Nephron (organoid): ENCODE results near the gene CTIF.

Source experiments
- H3K27ac Mint-ChIP-seq, 3 experiments: 2 replicates each; pipeline ENCODE4 v1.8.0; 2020; ENCODE audit warnings: mixed read lengths in 3 of 3, mild to moderate bottlenecking in 2 of 3, moderate library complexity in 1 of 3
- H3K27me3 Mint-ChIP-seq: 2 replicates; pipeline ENCODE4 v1.8.0; 2021; ENCODE audit warnings: low read depth, mild to moderate bottlenecking, moderate library complexity, mixed read lengths
- H3K36me3 Mint-ChIP-seq: 2 replicates; pipeline ENCODE4 v1.8.0; 2020; ENCODE audit warnings: low read depth, mixed read lengths
- H3K4me1 Mint-ChIP-seq: 2 replicates; pipeline ENCODE4 v1.8.0; 2020; ENCODE audit warnings: mixed read lengths
- H3K4me3 Mint-ChIP-seq, 3 experiments: 2 replicates each; pipeline ENCODE4 v1.8.0; 2020; ENCODE audit warnings: mild to moderate bottlenecking in 3 of 3, mixed read lengths in 3 of 3, moderate library complexity in 2 of 3
- H3K9me3 Mint-ChIP-seq: 2 replicates; pipeline ENCODE4 v1.8.0; 2020; ENCODE audit warnings: mixed read lengths
- TF ChIP-seq, protein P1 (sequence below), 3 experiments: fragments of 200-600 bp; sonication (generic); IDR thresholded peaks; one replicate each; pipeline ENCODE4 v1.5.0; 2021; ENCODE audit warnings: antibody characterized with exemption in 3 of 3; ENCODE audit not compliant: unreplicated experiment in 3 of 3

The CTIF gene

DNA sequence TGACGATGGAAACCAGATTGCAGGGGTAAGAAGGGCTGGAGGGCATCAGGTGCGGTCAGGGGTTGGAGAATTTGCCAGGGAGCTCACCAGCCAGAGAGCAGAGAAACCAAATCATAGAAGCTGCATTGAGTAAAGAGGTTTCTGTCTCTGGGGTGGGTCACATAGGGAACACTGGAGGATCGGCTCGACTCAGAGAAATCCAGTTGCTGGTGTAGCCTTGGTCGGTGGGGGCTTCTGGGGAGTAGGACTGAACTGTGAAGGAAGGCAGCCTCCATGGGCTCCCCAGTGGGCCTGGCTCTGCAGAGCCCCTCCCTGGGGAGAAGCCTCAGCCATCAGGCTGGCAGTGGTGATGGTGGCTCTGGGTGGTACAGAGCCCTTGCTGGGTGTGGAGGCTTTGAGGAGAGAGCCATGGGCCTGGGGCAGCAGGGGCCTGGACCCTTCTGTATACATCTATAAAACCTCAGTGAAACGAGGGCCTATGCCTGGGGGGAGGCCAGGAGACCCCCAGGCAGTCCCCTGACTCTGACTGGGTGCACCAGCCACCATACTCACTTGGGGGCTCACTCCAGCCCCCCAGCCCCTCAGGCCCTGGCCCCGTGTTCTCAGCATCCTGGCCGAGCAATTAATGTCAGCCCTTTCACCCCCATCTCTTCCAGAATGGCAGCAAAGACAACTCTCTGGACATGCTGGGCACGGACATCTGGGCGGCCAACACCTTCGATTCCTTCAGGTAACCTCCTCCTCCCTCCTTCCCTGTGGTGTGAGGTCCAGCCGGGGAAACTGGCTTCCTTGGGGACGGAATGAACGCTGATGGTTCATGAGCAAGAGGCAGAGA lies 124.5 kb downstream of the CTIF start:
- Mint-ChIP-seq H3K36me3 (peaks cover 23% of the 10 kb centered on the region), H3K4me3 (no peak overlapping the region), H3K4me1 (peaks cover 26% of the 10 kb centered on the region), H3K9me3 (peaks cover 4% of the 10 kb centered on the region), H3K27me3 (peaks cover 4% of the 10 kb centered on the region), H3K27ac (peak overlapping the region in 2 of 3 experiments; percentile 78 to 88)
- TF ChIP-seq, protein P1, sequence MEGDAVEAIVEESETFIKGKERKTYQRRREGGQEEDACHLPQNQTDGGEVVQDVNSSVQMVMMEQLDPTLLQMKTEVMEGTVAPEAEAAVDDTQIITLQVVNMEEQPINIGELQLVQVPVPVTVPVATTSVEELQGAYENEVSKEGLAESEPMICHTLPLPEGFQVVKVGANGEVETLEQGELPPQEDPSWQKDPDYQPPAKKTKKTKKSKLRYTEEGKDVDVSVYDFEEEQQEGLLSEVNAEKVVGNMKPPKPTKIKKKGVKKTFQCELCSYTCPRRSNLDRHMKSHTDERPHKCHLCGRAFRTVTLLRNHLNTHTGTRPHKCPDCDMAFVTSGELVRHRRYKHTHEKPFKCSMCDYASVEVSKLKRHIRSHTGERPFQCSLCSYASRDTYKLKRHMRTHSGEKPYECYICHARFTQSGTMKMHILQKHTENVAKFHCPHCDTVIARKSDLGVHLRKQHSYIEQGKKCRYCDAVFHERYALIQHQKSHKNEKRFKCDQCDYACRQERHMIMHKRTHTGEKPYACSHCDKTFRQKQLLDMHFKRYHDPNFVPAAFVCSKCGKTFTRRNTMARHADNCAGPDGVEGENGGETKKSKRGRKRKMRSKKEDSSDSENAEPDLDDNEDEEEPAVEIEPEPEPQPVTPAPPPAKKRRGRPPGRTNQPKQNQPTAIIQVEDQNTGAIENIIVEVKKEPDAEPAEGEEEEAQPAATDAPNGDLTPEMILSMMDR (IDR thresholded peaks at IDR 0.05; ENCODE audit: unreplicated experiment in 3 of 3), result no peak

DNA sequence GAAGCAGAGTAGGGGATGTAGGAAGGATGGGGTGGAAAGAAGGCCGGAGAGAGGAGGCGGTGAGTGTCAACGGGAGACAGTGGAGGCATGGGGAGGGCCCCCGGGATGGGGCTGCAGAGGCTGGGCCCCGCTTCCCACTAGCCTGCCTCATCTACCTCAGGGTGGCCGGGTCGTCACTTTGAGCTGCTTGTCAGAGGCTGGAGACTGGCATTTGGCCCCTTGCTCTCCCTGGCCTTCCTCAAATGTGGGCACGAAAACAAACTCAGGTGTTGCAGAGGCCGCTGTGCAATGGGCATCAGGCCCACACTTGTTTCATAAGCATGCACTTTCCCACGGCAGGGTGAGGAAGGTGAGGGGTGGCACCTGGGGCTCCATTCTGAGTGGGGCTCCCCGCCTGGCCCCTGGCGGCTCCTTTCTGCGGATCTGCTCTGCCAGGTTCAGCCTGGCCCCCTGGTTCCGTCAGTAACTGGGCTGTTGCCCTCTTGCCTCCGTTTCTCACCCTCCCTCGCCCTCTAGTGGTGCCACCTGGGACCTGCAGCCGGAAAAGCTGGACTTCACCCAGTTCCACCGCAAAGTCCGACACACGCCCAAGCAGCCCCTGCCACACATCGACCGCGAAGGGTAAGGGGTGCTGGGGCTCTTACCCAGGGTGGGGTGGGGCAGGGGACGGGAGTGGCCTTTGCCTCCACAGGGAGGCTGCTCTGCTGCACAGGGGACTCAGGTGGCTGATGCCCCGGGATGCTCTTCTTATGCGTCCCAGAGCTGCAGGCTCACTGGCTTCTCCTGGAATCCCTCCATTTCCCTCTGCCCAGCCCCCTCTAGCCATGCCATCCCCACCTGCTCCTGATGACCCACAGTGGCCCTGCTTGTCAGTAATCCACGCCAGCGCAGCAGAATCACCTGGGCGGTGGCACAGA lies 125.4 kb downstream of the CTIF start:
- TF ChIP-seq, protein P1 (IDR thresholded peaks at IDR 0.05; ENCODE audit: unreplicated experiment in 3 of 3), result peak; percentile 59 to 79 (median 72)
- Mint-ChIP-seq H3K9me3 (peaks cover 4% of the 10 kb centered on the region), H3K4me1 (peaks cover 26% of the 10 kb centered on the region), H3K27me3 (peaks cover 4% of the 10 kb centered on the region), H3K36me3 (peaks cover 23% of the 10 kb centered on the region), H3K27ac (no peak overlapping the region), H3K4me3 (no peak overlapping the region)

DNA sequence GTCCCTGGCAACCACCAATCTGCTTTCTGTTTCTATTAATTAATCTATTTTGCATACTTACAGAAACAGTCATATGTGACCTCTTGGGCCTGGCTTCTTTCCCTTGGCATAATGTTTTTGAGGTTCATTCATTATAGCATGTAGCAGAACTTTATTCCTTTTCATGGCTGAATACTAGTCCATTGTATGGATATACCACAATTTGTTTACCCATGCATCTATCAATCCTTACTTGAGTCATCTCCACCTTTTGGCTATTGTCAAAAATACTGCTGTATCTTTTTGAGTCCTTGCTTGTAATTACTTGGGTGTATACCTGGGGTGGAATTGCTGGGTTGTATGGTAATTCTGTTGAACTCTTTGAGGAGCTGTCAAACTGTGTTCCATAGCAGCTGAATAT lies 126.8 kb downstream of the CTIF start:
- Mint-ChIP-seq H3K27ac (no peak overlapping the region), H3K4me3 (no peak overlapping the region), H3K9me3 (peaks cover 4% of the 10 kb centered on the region), H3K4me1 (peaks cover 23% of the 10 kb centered on the region), H3K27me3 (peaks cover 4% of the 10 kb centered on the region), H3K36me3 (peaks cover 32% of the 10 kb centered on the region)
- TF ChIP-seq, protein P1 (IDR thresholded peaks at IDR 0.05; ENCODE audit: unreplicated experiment in 3 of 3), result no peak

DNA sequence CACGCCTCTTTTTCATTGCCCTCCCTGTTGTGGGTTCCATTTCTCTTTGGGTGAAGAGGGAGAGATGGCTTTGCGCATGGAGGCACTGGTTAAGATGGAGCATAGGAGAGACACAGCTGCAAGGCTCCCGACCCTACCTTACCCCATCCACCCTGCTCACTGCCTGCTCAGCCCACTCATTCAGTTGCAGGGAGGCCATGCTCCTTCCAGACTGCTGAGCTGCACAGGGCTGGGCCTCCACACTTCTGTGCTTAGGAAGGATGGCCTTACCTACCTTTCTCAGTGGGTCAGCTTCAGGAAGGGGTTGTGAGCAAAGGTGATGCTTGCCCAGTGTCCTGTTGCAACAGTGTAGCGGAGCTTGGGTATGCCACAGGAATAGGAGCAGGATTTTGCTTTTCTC lies 127.8 kb downstream of the CTIF start:
- Mint-ChIP-seq H3K27ac (no peak overlapping the region), H3K9me3 (peaks cover 14% of the 10 kb centered on the region), H3K36me3 (peaks cover 41% of the 10 kb centered on the region), H3K4me3 (no peak overlapping the region), H3K4me1 (peaks cover 14% of the 10 kb centered on the region), H3K27me3 (peaks cover 4% of the 10 kb centered on the region)
- TF ChIP-seq, protein P1 (IDR thresholded peaks at IDR 0.05; ENCODE audit: unreplicated experiment in 3 of 3), result no peak

DNA sequence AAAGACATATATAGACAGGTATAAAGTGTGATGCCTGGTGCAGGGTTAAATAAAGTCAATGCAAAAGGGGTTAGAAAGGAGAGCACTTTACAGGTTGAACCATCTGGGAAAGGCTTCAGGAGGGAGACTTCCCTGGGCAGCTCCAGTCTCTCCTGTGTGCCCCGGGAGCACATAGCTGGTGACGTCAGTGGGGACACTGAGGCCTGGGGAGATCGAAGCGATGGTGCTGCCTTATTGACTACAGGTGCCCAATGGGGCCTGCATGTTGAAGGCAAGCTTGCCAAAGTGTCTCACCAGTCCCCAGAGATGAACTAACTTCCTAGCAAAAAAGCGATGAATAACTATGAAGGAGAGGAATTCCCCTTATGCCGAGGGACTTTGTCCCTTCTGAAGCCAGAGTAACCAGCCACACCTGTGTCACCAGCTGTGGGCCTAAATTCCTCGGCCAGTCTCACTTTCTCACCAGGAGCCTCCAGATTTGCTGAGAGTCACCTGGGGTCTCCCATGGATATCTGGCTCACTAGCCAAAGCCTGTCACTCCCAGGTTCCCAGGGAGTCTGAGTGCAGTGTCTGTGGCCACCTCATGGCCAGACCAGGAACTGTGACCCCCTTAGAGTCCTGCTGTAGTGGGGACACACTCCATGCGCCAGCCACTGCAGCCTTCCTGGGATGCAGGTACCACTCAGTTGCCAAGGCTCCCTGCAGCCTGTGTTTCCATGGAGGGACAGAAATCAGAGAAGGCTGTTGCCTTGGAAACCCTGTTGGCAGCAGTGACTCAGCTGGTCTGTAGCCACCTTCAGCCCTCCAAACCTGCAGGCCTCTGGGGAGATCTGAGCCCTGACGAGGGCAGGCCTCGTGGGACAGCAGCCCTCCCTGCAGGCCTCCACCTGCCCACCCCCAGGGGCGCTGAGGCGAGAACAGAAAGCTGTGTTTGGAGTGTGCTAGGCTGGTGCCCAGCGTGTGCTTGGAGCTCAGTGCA lies 128.7 kb downstream of the CTIF start:
- H3K36me3 Mint-ChIP-seq, result peaks cover 44% of the 10 kb centered on the region
- TF ChIP-seq, protein P1 (IDR thresholded peaks at IDR 0.05; ENCODE audit: unreplicated experiment in 3 of 3), result peak; percentile 32 to 41 (median 37)
- peaks cover 5% of the 10 kb centered on the region for H3K4me1 Mint-ChIP-seq
- peaks cover 16% of the 10 kb centered on the region for H3K9me3 Mint-ChIP-seq
- H3K27me3 Mint-ChIP-seq, result peaks cover 4% of the 10 kb centered on the region
- no peak overlapping the region for H3K4me3 Mint-ChIP-seq
- H3K27ac Mint-ChIP-seq, result no peak overlapping the region
